PFSK-1 (cell line): Measurements from ENCODE around the gene PAQR6.

Experiments
- TAF1 ChIP-seq: IDR thresholded peaks from 2 replicates; pipeline ENCODE4 v1.6.1; 2012; ENCODE audit warnings: low read length, control low read depth, borderline replicate concordance; ENCODE audit not compliant: insufficient read depth
- TF ChIP-seq, protein P1 (sequence below), 2 experiments: IDR thresholded peaks; 2 replicates each; pipeline versions ENCODE4 v1.6.1 to v1.8.0; 2011 to 2012; ENCODE audit warnings: low read depth in 2 of 2, low read length in 2 of 2, control low read depth in 1 of 2, inconsistent platforms in 1 of 2, mild to moderate bottlenecking in 1 of 2, moderate library complexity in 1 of 2; ENCODE audit not compliant: insufficient read depth in 1 of 2

GRCh38 chr1:156251527-156251926 is 3.7 kb upstream of the PAQR6 start:
- TF ChIP-seq, protein P1, sequence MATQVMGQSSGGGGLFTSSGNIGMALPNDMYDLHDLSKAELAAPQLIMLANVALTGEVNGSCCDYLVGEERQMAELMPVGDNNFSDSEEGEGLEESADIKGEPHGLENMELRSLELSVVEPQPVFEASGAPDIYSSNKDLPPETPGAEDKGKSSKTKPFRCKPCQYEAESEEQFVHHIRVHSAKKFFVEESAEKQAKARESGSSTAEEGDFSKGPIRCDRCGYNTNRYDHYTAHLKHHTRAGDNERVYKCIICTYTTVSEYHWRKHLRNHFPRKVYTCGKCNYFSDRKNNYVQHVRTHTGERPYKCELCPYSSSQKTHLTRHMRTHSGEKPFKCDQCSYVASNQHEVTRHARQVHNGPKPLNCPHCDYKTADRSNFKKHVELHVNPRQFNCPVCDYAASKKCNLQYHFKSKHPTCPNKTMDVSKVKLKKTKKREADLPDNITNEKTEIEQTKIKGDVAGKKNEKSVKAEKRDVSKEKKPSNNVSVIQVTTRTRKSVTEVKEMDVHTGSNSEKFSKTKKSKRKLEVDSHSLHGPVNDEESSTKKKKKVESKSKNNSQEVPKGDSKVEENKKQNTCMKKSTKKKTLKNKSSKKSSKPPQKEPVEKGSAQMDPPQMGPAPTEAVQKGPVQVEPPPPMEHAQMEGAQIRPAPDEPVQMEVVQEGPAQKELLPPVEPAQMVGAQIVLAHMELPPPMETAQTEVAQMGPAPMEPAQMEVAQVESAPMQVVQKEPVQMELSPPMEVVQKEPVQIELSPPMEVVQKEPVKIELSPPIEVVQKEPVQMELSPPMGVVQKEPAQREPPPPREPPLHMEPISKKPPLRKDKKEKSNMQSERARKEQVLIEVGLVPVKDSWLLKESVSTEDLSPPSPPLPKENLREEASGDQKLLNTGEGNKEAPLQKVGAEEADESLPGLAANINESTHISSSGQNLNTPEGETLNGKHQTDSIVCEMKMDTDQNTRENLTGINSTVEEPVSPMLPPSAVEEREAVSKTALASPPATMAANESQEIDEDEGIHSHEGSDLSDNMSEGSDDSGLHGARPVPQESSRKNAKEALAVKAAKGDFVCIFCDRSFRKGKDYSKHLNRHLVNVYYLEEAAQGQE (IDR thresholded peaks at IDR 0.05; ENCODE audit: insufficient read depth in 1 of 2, low read depth in 2 of 2, low read length in 2 of 2) = no peak
- TF ChIP-seq TAF1 = no peak
